SK-N-SH (cell line): Measurements from ENCODE around the gene ARHGDIB.

Source experiments
- CHD2 ChIP-seq: fragments of 150-350 bp; IDR thresholded peaks from 2 replicates; pipeline ENCODE4 v1.6.1; 2018; ENCODE audit warnings: low read length; ENCODE audit not compliant: partially characterized antibody
- CTCF ChIP-seq: fragments of 200-600 bp; sonication (generic); IDR thresholded peaks from 2 replicates; pipeline ENCODE4 v1.6.1; 2017; ENCODE audit warnings: antibody characterized with exemption, mild to moderate bottlenecking, moderate library complexity
- FOSL2 ChIP-seq: IDR thresholded peaks from 2 replicates; pipeline ENCODE4 v1.4.0; 2012; ENCODE audit warnings: low read depth, mild to moderate bottlenecking, moderate library complexity, borderline replicate concordance
- MEF2A ChIP-seq: IDR thresholded peaks from 2 replicates; pipeline ENCODE4 v1.4.0; 2012; ENCODE audit warnings: low read depth, borderline replicate concordance
- NRF1 ChIP-seq: IDR thresholded peaks from 2 replicates; pipeline ENCODE4 v1.6.1; 2012; ENCODE audit warnings: low read depth, mild to moderate bottlenecking, low read length
- POLR2AphosphoS5 ChIP-seq: IDR thresholded peaks from 2 replicates; pipeline ENCODE4 v1.6.1; 2012; ENCODE audit warnings: low read depth, low read length
- REST ChIP-seq: IDR thresholded peaks from 2 replicates; pipeline ENCODE4 v1.6.1; 2012; ENCODE audit warnings: mild to moderate bottlenecking, low read depth, low read length, moderate library complexity
- SIN3A ChIP-seq: IDR thresholded peaks from 2 replicates; pipeline ENCODE4 v1.6.1; 2012; ENCODE audit warnings: low read depth, mild to moderate bottlenecking, low read length, moderate library complexity, borderline replicate concordance
- TEAD4 ChIP-seq: IDR thresholded peaks from 2 replicates; pipeline ENCODE4 v1.4.0; 2012; ENCODE audit warnings: mild to moderate bottlenecking, borderline replicate concordance; ENCODE audit not compliant: insufficient read depth
- USF1 ChIP-seq: IDR thresholded peaks from 2 replicates; pipeline ENCODE4 v1.4.0; 2012; ENCODE audit warnings: low read depth, borderline replicate concordance
- USF2 ChIP-seq: fragments of 150-350 bp; IDR thresholded peaks from 2 replicates; pipeline ENCODE4 v1.6.1; 2017; ENCODE audit warnings: antibody characterized with exemption, low read length, low read depth, borderline replicate concordance
- ZBTB33 ChIP-seq: IDR thresholded peaks from 2 replicates; pipeline ENCODE4 v1.4.0; 2012; ENCODE audit warnings: low read depth, borderline replicate concordance

GRCh38 chr12:14935031-14935430 is 26.4 kb downstream of the ARHGDIB start:
- TF ChIP-seq REST, result no peak
- no peak for TF ChIP-seq SIN3A
- no peak for TF ChIP-seq CHD2
- TF ChIP-seq CTCF, result no peak
- TF ChIP-seq MEF2A, result no peak
- TF ChIP-seq ZBTB33, result no peak
- TF ChIP-seq USF1, result no peak
- no peak for TF ChIP-seq POLR2AphosphoS5
- no peak for TF ChIP-seq FOSL2
- TF ChIP-seq TEAD4, result no peak
- TF ChIP-seq NRF1, result no peak
- TF ChIP-seq USF2, result no peak
